SKM-1 treated with dmso at 0.1 percent for 144 hours (cell line): Measurements from ENCODE around the gene ZNF316.

ENCODE experiments used
- DNase-seq: peaks from one replicate; lab custom pipeline; 2025; ENCODE audit not compliant: unreplicated experiment; lab: John Stamatoyannopoulos, UW

The ZNF316 gene

DNA sequence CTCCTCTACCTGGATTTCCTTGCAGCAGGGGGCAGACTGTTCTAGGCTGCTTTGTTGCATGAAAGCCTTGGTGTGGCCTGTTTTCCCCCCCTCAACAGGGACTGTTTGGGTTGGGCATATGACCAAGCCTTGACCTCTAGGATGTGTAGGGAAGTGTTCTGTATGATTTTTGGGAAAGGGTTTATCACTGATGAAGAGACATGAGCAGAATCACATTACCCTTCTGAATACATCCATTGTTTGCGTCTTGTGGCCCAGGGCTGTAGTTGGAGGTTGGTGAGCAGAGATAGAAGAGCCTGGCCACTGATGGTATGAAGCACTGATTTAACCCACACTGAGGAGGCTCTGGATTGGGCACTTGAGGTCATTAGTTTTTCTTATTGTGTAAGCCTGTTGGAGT, 43.0 kb downstream of the ZNF316 start:
- no peak for DNase-seq

DNA sequence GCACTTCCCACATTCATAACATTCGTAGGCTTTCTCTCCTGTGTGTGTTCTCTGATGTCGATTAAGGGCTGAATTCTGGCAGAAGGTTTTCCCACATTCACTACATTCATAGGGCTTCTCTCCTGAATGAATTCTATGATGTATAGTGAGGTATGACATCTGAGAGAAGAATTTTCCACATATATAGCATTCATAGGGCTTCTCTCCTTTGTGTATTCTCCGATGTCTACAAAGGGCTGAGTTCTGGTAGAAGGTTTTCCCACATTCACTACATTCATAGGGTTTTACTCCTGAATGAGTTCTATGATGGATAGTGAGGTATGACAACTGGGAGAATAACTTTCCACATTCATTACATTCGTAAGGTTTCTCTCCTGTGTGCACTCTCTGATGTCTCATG, 54.0 kb downstream of the ZNF316 start:
- no peak for DNase-seq

- DNase-seq = no peak
Measured at GRCh38 chr7:6691609-6692106, 54.5 kb downstream of the ZNF316 start.

GRCh38 chr7:6700793-6701192, 63.7 kb downstream of the ZNF316 start:
- DNase-seq = no peak

- no peak for DNase-seq
Measured at GRCh38 chr7:6701860-6702259, 64.7 kb downstream of the ZNF316 start.
